NCI-H1694 treated with DMSO at 0.1 percent for 48 hours (cell line): Measurements from ENCODE around the gene MAFF.
"Not testable (repeated sequence)": the region's sequence is repeated elsewhere in the genome, so short reads cannot be mapped to it uniquely, and the experiment has no call there.

Experiments
- DNase-seq: peaks from one replicate; lab custom pipeline; 2025; lab: John Stamatoyannopoulos, UW

Gene MAFF

GRCh38 chr22:38223289-38223960 lies 21.6 kb downstream of the MAFF start:
- no peak for DNase-seq

GRCh38 chr22:38226853-38227649 lies 25.3 kb downstream of the MAFF start:
- no peak for DNase-seq

GRCh38 chr22:38228326-38228872 lies 26.6 kb downstream of the MAFF start:
- no peak for DNase-seq

DNA sequence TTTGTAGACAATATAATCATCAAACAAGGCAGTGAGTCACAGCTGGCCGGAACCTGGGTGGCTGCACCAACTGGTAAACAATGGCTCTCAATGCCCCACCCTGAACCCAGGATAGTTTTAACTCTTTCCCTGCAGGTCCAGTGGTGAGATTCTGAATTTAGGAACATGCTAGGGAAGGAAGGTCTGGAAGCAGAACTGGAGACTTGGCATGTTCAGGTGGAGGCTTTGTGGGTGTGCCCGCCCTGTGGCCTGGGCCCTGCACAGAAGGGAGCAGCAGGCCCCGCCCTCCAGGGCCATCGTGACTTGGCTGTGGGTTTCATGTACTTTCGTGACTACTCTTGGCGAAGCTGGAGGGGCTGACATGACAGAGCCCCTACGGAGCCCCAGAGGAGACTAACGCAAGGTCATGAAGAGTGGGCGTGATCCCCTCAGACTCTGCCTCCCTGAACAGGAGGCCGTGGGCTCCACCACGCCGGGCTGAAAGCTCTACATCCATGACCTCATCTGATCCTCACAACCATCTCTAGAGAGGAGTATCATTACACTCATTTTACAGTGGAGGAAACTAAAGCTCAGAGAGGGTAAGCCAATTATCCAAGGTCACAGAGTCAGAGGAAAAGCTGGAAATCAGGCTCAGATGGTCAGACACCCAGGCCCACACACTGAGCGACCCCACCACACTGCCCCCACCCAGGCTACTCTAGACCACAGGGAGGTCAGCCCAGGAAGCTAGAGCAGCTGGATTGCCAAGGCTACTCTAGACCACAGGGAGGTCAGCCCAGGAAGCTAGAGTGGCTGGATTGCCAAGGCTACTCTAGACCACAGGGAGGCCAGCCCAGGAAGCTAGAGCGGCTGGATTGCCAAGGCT lies 27.3 kb downstream of the MAFF start:
- no peak for DNase-seq

- peak; percentile 52 for DNase-seq
Observed at GRCh38 chr22:38230108-38230825, 28.5 kb downstream of the MAFF start.

GRCh38 chr22:38230916-38231315 lies 29.1 kb downstream of the MAFF start:
- no peak for DNase-seq

DNA sequence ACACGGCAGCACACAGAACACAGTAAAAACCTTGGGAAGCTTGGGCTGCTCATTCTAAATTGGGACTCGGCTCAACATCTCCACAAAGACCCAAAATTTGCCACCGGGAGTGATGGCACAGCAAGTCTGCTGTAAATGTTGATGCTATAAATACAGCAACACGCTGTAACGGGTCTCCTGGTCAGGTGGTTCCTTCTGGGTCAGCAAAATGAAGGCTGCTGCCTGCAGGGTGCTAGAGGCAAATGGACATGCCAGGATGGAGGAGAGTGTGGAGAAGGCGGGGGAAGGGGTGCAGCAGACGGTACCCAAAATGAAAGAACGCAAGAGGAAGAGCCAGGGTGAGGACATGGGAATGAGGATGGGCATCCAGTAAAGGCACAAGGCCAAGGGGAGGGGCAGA lies 30.4 kb downstream of the MAFF start:
- DNase-seq: no peak

GRCh38 chr22:38233427-38233826 lies 31.6 kb downstream of the MAFF start:
- no peak for DNase-seq

DNA sequence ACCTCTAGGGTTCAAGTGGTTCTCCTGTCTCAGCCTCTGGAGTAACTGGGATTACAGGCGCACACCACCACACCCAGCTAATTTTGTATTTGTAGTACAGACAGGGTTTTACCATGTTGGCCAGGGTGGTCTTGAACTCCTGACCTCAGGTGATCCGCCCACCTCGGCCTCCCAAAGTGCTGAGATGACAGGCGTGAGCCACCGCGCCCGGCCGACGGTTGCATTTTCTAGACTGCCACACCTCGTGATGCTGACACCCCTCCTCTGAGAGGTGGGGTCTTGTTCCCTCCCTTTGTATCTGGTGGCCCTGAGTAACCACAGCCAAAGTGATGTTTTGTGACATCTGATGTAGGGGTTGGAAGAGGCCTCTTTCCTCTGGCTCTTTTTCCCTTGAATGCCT lies 32.1 kb downstream of the MAFF start:
- DNase-seq: not testable (repeated sequence)

- DNase-seq: no peak
Observed at GRCh38 chr22:38235240-38235850, 33.6 kb downstream of the MAFF start.

GRCh38 chr22:38236786-38237185 lies 35.0 kb downstream of the MAFF start:
- no peak for DNase-seq

- DNase-seq: no peak
Observed at GRCh38 chr22:38238519-38239071, 36.8 kb downstream of the MAFF start.

DNA sequence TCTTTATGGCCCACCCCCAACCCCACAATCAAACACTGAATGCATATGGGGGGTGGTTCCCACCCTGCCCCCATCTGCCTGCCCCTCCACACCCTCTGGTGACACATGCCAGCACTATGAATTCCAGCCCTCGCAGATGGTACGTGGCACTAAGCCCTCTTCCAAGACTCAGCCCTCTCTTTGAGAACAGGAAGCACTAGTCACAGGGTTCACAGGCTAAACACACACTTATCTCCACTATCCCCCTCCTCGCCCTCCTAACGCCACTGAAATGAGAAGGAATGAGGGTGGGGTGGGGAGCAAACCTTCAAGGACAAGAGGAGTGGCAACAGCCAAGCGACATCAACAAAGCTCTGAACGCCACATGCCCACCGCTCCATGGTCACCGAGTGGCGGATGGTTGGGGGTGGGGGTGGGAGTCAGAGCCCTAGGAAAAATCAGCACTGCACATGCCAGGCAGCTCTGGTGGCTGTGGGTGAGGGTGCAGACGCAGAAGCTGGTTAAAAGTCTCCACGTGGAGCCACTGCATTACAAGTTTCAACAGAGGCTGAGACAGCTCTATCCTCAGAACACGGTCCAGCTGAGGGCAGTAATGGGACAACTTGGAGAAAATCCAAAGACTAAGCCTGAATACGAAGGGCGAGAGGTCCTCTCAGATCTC lies 37.4 kb downstream of the MAFF start:
- no peak for DNase-seq

DNA sequence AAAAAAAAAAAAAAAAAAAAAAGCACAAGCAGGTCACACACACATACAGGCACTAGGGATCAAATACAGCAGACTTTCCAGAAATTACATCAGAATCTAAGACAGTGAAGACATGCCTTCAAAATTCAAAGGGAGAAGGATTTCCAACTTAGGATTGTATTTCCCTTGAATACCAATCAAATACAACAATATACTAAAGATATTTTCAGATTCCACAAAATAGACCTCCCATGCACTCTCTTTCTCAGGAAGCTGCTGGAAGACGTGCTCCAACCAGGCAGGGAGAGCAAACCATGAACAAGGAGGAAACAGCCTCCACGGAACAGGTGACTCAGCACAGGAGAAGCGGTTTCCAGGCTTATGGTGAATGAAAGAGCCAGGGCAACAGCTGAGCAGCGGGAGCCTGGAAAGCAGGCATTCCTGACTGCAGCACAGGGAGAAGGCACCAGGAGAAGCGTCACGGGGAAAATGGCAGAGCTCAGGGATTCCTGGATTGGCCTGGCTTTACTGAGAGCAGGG lies 39.0 kb downstream of the MAFF start:
- DNase-seq: no peak

DNA sequence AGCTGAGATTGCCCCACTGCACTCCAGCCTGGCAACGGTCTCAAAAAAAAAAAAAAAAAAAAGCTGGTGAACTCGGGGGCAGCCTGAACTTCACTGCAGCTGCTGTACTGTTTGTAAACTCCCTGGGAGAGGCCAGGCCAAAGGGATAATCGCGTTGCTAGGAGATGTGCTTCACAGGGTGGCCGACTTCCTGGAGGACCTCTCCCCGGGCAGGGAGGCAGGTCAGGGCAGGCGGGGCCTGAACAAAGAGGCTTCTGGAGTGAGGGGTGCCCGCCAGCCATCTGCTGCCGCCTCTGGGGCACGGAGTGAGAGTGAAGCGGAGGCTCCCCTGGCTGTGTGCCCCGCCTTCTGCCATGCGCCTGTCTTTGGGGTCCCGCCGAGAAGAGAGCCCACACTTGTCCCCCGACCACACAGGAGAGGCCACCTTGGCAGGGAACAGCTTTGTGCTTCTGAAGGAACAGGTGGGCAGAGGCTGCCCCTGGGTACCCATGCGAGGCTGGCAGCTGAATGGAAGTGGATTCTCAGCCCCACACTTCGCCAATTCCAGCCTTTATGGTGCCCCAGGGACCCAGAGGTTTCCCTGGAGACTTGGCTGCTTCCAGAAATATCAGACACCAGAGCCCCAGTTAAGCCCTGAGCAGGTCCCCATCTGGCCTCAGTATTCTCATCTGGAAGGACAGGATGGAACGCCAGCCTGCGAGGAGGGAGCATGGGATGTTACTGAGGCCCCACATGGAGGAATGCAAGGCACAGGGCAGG lies 41.4 kb downstream of the MAFF start:
- DNase-seq: peak; percentile 86

GRCh38 chr22:38244106-38244505 lies 42.3 kb downstream of the MAFF start:
- DNase-seq: no peak

DNA sequence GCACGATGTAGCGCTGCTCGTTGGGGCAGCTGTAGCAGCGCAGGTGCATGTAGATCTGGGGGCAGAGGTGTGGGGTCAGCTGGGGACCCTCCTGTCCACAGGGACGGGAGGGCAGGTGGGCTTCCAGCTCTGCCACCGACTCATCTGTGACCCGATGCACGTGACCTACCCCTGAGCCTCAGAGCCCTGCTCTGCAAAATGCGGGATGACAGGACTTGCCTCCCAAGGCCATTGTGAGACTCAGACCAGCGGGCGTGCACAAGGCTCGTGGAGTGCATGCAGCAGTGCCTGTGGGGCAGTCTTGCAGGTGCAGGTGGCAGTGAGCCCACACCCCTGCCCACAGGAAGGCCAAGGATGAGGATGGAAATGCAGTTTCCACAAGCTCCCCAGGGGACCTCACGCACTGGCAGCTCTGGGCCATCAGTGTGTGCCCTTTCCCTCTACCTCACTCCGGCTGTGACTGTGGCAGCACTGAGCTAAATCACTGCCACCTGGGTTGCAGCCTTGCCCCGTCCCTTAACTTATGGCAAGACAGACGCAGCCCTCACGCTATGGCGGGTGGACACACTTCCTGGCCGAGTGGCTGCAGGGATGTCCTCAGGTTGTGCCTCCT lies 44.4 kb downstream of the MAFF start:
- no peak for DNase-seq

DNA sequence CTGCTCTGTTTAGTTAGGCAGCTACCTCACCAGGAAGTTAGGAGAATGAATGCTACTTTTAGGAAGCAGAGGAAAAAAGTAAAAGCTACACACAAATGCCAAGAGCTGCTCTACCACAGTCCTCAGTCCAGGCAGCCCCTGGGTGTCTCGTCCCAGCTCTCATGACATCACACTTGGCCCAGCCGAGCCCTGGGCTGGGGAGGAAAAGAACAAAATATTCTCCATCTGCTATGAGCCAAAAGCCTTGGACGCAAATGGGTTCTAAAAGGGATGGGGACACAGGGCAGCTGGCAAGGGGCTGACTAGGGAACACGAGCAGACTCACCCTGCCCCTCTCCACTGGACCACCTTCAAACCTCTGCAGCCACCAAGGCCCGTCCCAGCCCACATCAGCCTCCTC lies 44.9 kb downstream of the MAFF start:
- DNase-seq: no peak

- no peak for DNase-seq
Observed at GRCh38 chr22:38247713-38248112, 45.9 kb downstream of the MAFF start.
